Body of pancreas (tissue), 4 donors: ENCODE results near the gene YWHAE.

ENCODE experiments used
- POLR2A ChIP-seq, 3 donors: fragments of 450-650 bp; IDR thresholded peaks; one replicate each; pipeline ENCODE4 v1.6.1; 2016; ENCODE audit warnings: antibody characterized with exemption in 3 of 3, mild to moderate bottlenecking in 2 of 3
- TF ChIP-seq, protein P1 (sequence below), 7 experiments: fragments of 450-650 bp in 4 of 7; fragments of 200-600 bp in 3 of 7; sonication (generic) in 3 of 7; IDR thresholded peaks; one replicate each; pipeline ENCODE4 v1.5.1; 2016 to 2019; ENCODE audit warnings: antibody characterized with exemption in 7 of 7

- TF ChIP-seq, protein P1, sequence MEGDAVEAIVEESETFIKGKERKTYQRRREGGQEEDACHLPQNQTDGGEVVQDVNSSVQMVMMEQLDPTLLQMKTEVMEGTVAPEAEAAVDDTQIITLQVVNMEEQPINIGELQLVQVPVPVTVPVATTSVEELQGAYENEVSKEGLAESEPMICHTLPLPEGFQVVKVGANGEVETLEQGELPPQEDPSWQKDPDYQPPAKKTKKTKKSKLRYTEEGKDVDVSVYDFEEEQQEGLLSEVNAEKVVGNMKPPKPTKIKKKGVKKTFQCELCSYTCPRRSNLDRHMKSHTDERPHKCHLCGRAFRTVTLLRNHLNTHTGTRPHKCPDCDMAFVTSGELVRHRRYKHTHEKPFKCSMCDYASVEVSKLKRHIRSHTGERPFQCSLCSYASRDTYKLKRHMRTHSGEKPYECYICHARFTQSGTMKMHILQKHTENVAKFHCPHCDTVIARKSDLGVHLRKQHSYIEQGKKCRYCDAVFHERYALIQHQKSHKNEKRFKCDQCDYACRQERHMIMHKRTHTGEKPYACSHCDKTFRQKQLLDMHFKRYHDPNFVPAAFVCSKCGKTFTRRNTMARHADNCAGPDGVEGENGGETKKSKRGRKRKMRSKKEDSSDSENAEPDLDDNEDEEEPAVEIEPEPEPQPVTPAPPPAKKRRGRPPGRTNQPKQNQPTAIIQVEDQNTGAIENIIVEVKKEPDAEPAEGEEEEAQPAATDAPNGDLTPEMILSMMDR (IDR thresholded peaks at IDR 0.05) = no peak
- no peak for TF ChIP-seq POLR2A (IDR thresholded peaks at IDR 0.05)
Measured at GRCh38 chr17:1376061-1376460, 24.0 kb downstream of the YWHAE start.
